PC-9 (cell line): ENCODE data around the gene CHST14. TPM values are rescaled to one million over a fixed set of nuclear protein-coding genes. Genes with fewer than 3 reads are reported as not detected.

ENCODE experiments used
- BruUV-seq: library from RNA; stranded (reverse); fragments of 400-500 nt; replicated peaks from 2 replicates; lab custom pipeline; 2021; lab: Mats Ljungman, UMichigan
- CTCF ChIA-PET: fragments of 300-600 bp; sonication (Branson Sonifier 250); formaldehyde crosslinking; loops from one replicate; lab custom pipeline; 2022; ENCODE audit warnings: antibody characterized with exemption; lab: Charles Lee
- POLR2A ChIA-PET: fragments of 300-600 bp; sonication (Branson Sonifier 250); formaldehyde crosslinking; loops from one replicate; lab custom pipeline; 2022; ENCODE audit warnings: antibody characterized with exemption; ENCODE audit not compliant: unreplicated experiment; lab: Charles Lee
- DNase-seq, 2 experiments: peaks; one replicate each; pipeline versions ENCODE4 v3.0.0 to v3.0.0-alpha.2; 2015 to 2022; ENCODE audit warnings: mixed read lengths in 1 of 2
- H2AFZ ChIP-seq: fragments of 200-600 bp; sonication (generic); 2 replicates; pipeline ENCODE4 v1.8.1; 2017; ENCODE audit warnings: antibody characterized with exemption
- H3F3A ChIP-seq: fragments of 200-600 bp; sonication (generic); 2 replicates; pipeline ENCODE4 v1.8.1; 2017; ENCODE audit warnings: antibody characterized with exemption, mild to moderate bottlenecking, low read depth; ENCODE audit not compliant: insufficient read depth
- H3K27ac ChIP-seq: fragments of 200-600 bp; sonication (generic); 2 replicates; pipeline ENCODE4 v1.6.1; 2016; ENCODE audit warnings: mixed run types
- H3K27me3 ChIP-seq: fragments of 200-600 bp; sonication (generic); 2 replicates; pipeline ENCODE4 v1.6.1; 2016; ENCODE audit warnings: low read depth, mixed run types; ENCODE audit not compliant: insufficient read depth
- H3K36me3 ChIP-seq: fragments of 200-600 bp; sonication (generic); 2 replicates; pipeline ENCODE4 v1.6.1; 2016; ENCODE audit warnings: low read depth, mixed run types
- H3K4me1 ChIP-seq: fragments of 200-600 bp; sonication (generic); replicated peaks from 2 replicates; pipeline ENCODE4 v1.6.1; 2016; ENCODE audit warnings: mixed run types; ENCODE audit not compliant: insufficient read depth
- H3K4me2 ChIP-seq: fragments of 200-600 bp; sonication (generic); 2 replicates; pipeline ENCODE4 v1.6.1; 2017; ENCODE audit warnings: mixed run types
- H3K4me3 ChIP-seq: fragments of 200-600 bp; sonication (generic); 2 replicates; pipeline ENCODE4 v1.6.1; 2016; ENCODE audit warnings: mixed run types
- H3K79me2 ChIP-seq: fragments of 200-600 bp; sonication (generic); 2 replicates; pipeline ENCODE4 v1.6.1; 2017; ENCODE audit warnings: low read depth, mixed run types
- H3K9me2 ChIP-seq: fragments of 200-600 bp; sonication (generic); 2 replicates; pipeline ENCODE4 v1.8.1; 2017; ENCODE audit warnings: mild to moderate bottlenecking; ENCODE audit not compliant: insufficient read depth
- H3K9me3 ChIP-seq: fragments of 200-600 bp; sonication (generic); 2 replicates; pipeline ENCODE4 v1.8.1; 2016; ENCODE audit warnings: low read depth; ENCODE audit not compliant: insufficient read depth
- H4K20me1 ChIP-seq: fragments of 200-600 bp; sonication (generic); 2 replicates; pipeline ENCODE4 v1.8.1; 2017; ENCODE audit not compliant: insufficient read depth
- CTCF ChIP-seq: fragments of 200-600 bp; sonication (generic); conservative IDR thresholded peaks from 2 replicates; pipeline ENCODE4 v1.6.1; 2017; ENCODE audit warnings: mixed run types, antibody characterized with exemption, mild to moderate bottlenecking, moderate library complexity
- EZH2 ChIP-seq: fragments of 200-600 bp; sonication (generic); IDR thresholded peaks from 2 replicates; pipeline ENCODE4 v1.8.0; 2017; ENCODE audit warnings: antibody characterized with exemption, low read depth
- intact Hi-C: fragments of 100-400 bp; cut with micrococcal nuclease; formaldehyde crosslinking; loops from one replicate; pipeline ENCODE4 v1.10.0; 2022; ENCODE audit not compliant: unreplicated experiment
- total RNA-seq: library from RNA; stranded (reverse); gene quantifications from 2 replicates; pipeline ENCODE4 v1.2.3, GENCODE V29; 2021

Gene CHST14
- total RNA-seq, 1 experiment from 2014 or later, result 34.3 TPM

GRCh38 chr15:40456299-40456712, 14.5 kb upstream of the CHST14 start:
- ChIA-PET CTCF (no interaction called here), POLR2A (interaction anchor here (0.6 kb wide), 1 partner anchor 681 kb away, joined by 3 read pairs; no protein-coding TSS in a partner anchor)
- intact Hi-C loops, result no loop called here

GRCh38 chr15:40456738-40457137, 14.0 kb upstream of the CHST14 start:
- Histone ChIP-seq H3K79me2 (peaks cover 42% of the 10 kb centered on the region), H3K27me3 (no peaks in the 10 kb centered on the region), H3K27ac (no peak overlapping the region), H3K4me3 (no peak overlapping the region), H3K9me3 (no peaks in the 10 kb centered on the region), H3F3A (peaks cover 8% of the 10 kb centered on the region; the same call in 1 of the 2 replicates), H3K4me1 (peaks cover 27% of the 10 kb centered on the region), H4K20me1 (peaks cover 13% of the 10 kb centered on the region), H3K9me2 (no peaks in the 10 kb centered on the region), H3K4me2 (no peak overlapping the region), H2AFZ (no peak overlapping the region), H3K36me3 (no peaks in the 10 kb centered on the region)
- TF ChIP-seq EZH2, result no peak
- no peak for TF ChIP-seq CTCF
- ChIA-PET POLR2A (interaction anchor here (0.6 kb wide), 1 partner anchor 681 kb away, joined by 3 read pairs; no protein-coding TSS in a partner anchor), CTCF (no interaction called here)
- no TSS peak for BruUV-seq
- intact Hi-C loops, result no loop called here
- DNase-seq, result no peak

More at GRCh38 chr15:40456299-40456712, 14.5 kb upstream of the CHST14 start:
- Histone ChIP-seq H3K9me3 (no peaks in the 10 kb centered on the region), H3K79me2 (peaks cover 47% of the 10 kb centered on the region), H3K4me2 (no peak overlapping the region; the same call in 1 of the 2 replicates), H2AFZ (no peak overlapping the region), H3K4me1 (peaks cover 27% of the 10 kb centered on the region), H3K9me2 (no peaks in the 10 kb centered on the region), H3K36me3 (no peaks in the 10 kb centered on the region), H3K27me3 (no peaks in the 10 kb centered on the region), H3K27ac (0 out of 2 replicates have a peak overlapping the region, but pooled peaks have one; percentile 6), H3F3A (peaks cover 8% of the 10 kb centered on the region; the same call in 1 of the 2 replicates), H3K4me3 (no peak overlapping the region), H4K20me1 (peaks cover 13% of the 10 kb centered on the region)
- no peak for TF ChIP-seq CTCF
- no peak for TF ChIP-seq EZH2
- BruUV-seq, result no TSS peak
- DNase-seq, result peak; percentile 55 to 59

GRCh38 chr15:40458495-40459371, 12.1 kb upstream of the CHST14 start:
- ChIA-PET POLR2A (no interaction called here), CTCF (interaction anchor here (0.6 kb wide), 1 partner anchor 55 kb away, joined by 3 read pairs; no protein-coding TSS in a partner anchor)
- no peaks in the 10 kb centered on the region for H3K36me3 ChIP-seq
- BruUV-seq, result no TSS peak
- H3K4me3 ChIP-seq, result no peak overlapping the region
- H3K27me3 ChIP-seq, result no peaks in the 10 kb centered on the region
- H3K4me2 ChIP-seq, result no peak overlapping the region
- H4K20me1 ChIP-seq, result peaks cover 16% of the 10 kb centered on the region
- H3K27ac ChIP-seq, result no peak overlapping the region
- H3K79me2 ChIP-seq, result peaks cover 32% of the 10 kb centered on the region
- no peaks in the 10 kb centered on the region for H3K9me2 ChIP-seq
- H3F3A ChIP-seq, result peaks cover 8% of the 10 kb centered on the region; the same call in 1 of the 2 replicates
- no peak overlapping the region for H2AFZ ChIP-seq
- peaks cover 27% of the 10 kb centered on the region for H3K4me1 ChIP-seq
- intact Hi-C loops, result no loop called here
- TF ChIP-seq CTCF (no peak), EZH2 (no peak)
- no peaks in the 10 kb centered on the region for H3K9me3 ChIP-seq
- DNase-seq, result no peak
